H4 (cell line): ENCODE results near the gene CLGN. TPM values are rescaled to one million over a fixed set of nuclear protein-coding genes. Genes with fewer than 3 reads are reported as not detected.

Experiments
- DNase-seq: peaks from one replicate; pipeline ENCODE4 v3.0.0-alpha.2; 2015; ENCODE audit warnings: low spot score
- total RNA-seq: library from RNA; depleted of rRNA; stranded (reverse); fragments of >200 nt; shearing (Covaris generic); gene quantifications from 2 replicates; pipeline ENCODE4 v1.2.3, GENCODE V29; 2014

CLGN gene
- total RNA-seq, 1 experiment from 2014 or later, result 2.5 TPM

DNA sequence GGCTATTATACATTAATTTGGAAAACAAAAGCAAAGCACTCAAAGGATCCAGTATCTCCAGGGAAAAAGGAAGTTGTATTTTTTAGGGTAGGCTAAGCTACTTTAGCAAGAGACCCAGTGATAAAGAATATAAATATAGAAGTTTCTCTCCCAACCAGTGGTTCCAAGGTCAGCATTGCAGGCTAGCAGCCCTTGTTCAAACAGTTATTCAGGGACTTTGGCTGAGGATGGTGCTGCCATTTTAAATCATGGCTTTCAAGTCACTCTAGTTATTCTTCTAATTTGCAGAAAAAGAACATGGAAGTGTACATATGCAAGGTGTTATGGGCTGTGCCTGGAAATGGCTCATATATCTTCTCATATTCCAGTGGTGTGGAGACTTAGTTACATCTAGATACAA lies 44.7 kb downstream of the CLGN start:
- DNase-seq, result no peak

DNA sequence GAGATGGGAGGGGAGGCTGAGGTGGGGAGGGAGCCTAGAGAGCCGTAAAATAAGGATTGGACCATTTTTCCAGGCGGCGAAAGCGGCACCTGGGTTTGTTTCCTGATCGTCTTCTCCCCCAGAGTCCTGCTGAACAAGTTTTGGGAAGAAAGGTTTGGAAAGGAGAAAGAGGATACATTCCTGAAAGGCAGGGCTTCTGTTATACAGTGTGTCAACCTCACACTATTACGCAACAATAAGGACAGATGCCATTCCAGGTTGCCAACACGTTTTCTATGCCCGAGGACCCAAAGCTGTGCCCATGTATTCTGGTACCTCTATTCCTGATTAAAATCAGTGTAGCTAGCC lies 53.3 kb downstream of the CLGN start:
- no peak for DNase-seq

DNA sequence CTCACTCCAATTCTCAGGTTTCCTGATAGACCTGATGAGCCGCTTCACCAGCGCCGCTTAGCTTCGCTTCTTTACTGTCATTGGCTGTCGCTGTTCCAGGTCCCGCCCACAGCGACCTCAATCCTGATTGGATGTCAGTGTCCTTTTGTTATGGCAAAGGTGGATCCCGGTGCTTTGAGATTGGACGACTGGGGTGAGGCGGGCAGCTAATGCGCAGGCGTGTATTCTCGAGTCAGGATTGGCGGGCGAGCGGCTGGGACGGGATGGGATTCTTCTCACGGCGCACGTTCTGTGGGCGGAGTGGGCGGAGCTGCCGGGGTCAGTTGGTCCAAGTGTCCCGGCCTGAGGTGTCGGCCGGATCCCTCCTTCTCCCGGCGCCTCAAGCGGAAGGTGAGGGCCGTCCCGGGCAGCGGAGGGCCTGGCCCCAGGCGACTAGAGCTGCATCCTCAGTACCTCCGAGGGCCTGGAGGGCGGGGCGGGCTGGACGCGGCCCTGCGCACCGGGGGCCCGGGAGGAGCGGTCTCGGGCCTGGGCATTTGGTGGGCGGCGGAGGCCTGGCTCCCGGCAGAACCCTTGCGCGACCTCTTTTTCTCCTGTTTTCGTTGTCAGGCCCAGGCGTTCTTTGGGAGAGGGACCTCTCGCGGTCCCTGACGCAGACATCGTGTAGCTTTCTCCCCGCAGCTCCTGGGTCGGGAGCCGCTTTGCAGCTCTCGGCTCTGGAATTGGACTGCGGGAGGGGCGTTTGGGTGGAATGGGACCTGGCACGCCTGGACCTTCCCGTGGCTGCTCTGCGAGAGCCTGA lies 53.9 kb downstream of the CLGN start, which contains the start of gene SCOC:
SCOC (plus strand) TSS at position 319 of the 802 bp plus-strand sequence. CDS start 5,525 bp downstream, outside the sequence.
- DNase-seq, result peak; percentile 99

DNA sequence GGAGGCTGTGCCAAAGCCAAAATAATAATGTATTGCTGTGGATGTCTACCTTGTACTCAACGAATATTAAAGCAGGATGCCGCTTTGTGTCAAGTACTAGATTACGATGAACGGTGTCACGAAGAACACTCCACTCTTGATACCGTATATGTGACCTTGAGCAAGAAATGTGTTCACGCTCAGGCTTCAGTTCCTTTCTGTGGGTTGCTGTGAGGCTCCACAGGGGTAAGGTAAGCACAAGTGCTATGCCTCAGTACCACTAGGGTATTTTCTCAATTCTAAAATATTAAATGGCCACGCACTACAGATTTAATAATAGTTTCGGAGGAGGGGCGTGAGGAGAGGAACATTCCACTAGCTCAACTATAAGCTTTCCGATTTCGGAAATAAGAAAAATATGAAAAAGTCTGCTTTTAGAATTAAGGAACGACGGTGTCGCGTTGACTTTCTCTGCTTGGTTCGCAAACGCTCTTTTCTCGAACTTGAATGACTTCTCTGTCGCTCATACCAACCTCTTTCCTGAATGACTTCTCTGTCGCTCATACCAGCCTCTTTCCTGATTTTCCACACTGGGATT lies 54.6 kb downstream of the CLGN start:
- DNase-seq, result peak; percentile 9

DNA sequence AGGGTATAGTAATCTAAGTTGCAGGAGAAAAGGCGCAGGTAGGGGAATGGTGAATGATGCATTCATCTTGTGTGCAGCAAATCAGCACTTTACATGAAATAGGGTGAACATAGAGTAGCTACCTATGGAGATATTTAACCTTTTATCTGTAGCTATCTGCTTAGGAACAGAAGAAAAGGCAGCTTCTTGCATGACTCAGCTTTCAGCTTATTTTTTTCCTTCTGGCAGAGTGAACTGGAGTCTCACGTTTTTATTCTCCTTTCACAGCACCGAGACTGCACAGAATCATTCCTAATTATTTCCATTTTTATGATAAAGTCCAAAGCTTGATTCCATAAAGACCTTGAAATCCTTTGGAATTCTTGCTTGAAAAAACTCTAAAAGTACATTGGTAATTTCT lies 58.8 kb downstream of the CLGN start:
- no peak for DNase-seq

DNA sequence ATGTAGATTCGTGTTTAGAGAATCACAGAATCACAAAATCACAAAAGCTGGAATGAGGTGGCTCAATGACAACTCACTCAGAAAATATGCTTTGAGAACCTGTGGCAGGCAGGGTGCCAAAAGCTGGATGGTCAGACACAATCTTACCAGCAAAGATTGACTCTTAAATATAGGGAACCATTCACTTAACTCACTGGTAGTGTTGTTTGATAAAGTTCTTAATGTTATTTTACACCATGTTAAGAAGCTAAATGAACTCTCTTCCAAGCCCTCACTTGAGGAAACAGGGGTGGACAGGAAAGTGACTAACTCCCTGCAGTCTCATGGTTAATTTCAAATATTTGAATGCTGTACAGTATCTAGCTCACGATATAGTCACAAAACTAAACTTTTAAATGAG lies 59.7 kb downstream of the CLGN start:
- no peak for DNase-seq

DNA sequence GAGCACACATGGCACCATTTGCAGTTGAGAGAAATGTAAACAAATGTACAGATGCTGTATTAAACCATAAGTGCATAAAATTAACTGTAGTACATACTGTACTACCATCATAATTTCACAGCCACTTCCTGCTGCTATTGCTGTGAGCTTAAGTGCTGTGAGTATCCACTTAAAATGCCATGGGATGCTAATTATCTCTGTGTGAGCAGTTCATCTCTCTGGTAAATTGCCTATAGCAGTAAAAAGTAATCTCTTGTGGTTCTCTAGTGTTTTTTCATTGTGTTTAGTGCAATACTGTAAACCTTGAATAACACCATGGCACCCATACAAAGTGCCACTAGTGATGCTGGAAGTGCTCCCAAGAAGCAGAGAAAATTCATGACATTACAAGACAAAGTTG lies 63.9 kb downstream of the CLGN start:
- no peak for DNase-seq

DNA sequence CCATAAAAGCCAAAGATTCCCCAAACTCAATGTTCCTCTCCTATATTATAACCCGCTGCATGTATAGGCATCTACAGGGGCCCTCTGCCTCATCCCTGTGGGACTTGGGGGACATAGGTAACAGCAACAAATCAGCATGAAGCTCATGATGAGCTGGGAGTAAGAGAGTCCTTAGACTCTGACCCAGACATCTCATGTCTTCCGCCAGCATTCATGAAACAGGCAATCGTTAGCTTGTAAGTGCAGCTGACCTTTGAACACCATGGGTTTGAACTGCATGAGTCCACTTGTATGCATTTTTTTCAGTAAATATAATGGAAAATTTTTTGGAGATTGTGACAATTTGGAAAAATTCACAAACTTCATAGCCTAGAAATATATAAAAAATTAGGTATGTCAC lies 64.4 kb downstream of the CLGN start:
- DNase-seq, result no peak

DNA sequence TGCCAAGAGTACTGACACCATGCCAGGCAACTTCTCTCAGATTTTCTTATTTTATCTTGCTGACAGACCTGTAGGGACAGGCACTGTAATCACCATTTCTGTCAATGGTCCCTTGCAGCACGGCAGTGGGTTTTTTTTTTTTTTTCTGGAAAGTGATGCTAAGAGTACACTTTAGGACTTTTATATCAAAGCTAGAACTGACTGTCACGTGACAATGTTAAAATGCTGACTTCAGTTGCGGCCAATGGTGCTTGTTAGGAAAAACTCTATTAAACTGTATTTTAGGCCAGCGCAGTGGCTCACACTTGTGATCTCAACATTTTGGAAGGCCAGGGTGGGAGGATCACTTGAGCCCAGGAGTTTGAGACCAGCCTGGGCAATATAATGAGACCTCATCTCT lies 66.3 kb downstream of the CLGN start:
- DNase-seq, result no peak

DNA sequence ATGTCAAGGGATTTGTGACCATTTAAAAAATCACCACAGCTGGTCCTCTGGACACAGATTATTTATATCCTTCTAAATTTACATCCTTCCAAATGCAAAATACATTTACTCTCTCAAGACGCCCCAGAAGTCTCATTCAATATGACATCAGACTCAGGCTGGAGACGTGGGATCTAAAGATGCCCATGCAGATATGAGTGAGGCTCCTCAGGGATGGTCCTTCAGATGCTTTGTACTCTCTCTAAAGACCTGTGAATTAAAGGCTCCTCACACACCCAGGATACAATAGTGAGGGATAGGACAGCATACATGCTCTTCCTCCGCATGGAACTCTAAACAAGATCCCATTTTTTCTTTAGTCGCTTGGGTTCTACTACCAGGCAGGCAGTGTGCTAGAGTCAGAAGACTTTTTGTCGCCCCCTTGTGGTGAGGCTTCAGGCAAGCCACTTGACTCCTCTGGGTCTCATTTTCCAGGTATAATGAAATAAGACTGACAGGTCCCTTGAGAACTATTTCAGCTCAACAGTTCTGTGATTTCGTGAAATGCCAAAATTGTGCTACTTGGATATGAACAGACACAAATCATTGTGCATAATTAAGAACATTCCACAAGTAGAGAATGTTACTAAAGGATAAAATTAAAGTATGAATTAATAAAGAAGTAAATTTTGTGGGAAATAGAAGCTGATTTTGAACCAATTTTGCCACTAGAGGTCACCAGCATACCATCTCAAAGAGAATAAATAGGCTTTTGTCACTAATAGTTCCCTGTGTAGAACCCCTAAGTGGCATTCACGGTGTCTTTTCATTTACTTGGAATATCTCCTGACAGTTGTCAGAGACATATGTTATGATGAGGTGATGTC lies 67.7 kb downstream of the CLGN start:
- DNase-seq, result peak; percentile 76

DNA sequence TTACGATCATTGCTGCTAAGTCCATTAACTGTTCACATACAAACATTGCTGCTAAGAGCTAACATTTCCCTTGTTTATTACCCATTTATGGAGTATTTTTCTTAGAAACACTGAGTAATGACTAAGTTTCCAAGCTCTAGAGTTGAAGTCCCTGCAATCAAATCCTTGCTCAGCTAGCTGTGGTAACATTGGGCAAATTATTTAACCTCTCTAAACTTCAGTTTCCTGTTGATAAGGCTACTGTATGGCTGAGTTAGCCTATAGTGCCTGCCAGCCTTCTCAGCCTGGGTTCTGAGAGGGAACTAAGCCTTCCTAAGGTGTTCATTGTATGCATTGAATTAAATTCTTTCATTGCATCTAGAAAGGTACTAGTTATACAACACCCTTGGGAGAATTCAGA lies 69.2 kb downstream of the CLGN start:
- no peak for DNase-seq

DNA sequence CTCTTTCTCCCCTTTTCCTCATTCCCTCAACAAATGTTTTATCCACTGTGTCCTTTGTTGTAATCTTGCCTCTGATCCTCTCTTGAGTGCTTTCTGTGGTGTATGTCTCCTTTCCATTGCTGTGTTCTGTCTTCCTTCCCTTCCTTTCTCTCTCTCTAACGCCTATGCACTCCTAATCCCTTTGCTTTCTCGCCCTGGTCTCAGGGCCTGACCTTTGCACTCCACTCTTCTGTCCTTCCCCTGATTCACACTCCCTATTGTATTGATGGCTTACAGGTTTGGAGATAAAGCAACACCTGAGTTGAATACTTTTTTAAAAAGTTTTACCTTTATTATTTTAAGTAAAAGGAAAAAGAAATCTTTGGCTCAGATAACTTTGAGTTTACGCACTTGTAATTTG lies 69.6 kb downstream of the CLGN start:
- no peak for DNase-seq

DNA sequence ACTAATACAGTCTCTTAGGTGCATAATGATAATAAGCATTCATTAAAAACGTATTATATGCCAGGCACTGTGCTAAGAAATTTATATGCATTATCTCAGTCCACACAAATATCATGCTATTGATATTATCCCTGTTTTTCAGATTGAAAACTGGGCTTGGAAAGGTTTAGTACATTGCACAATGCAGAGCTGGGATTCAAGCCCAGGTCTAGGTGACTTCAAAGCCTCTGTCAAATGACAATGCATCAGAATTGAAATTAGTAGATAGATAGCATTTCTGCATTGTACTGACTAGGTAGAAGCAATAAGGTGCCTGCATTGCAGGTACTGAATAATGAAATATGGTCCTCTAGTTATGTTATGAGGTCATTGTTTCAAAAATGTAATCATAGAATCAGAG lies 72.2 kb downstream of the CLGN start:
- DNase-seq, result no peak

DNA sequence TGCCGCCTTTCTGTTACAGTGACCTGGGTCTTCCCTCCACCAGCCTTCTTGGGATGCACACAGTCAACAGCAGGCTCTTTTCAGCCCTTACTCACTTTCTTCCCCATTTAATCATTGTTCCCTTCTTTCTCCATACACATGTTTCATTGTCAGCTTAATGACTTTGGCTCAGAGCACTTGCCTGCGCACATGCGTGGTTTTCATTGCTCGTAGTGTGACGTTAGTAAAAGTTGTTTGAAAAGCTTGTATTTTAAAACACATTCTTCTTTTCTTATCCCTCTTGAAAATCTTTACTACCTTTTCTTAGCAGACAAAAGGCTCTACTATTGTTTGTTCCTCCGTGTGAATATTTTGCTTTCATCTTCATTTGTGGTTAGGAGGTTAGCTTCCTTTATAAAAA lies 73.7 kb downstream of the CLGN start:
- no peak for DNase-seq

DNA sequence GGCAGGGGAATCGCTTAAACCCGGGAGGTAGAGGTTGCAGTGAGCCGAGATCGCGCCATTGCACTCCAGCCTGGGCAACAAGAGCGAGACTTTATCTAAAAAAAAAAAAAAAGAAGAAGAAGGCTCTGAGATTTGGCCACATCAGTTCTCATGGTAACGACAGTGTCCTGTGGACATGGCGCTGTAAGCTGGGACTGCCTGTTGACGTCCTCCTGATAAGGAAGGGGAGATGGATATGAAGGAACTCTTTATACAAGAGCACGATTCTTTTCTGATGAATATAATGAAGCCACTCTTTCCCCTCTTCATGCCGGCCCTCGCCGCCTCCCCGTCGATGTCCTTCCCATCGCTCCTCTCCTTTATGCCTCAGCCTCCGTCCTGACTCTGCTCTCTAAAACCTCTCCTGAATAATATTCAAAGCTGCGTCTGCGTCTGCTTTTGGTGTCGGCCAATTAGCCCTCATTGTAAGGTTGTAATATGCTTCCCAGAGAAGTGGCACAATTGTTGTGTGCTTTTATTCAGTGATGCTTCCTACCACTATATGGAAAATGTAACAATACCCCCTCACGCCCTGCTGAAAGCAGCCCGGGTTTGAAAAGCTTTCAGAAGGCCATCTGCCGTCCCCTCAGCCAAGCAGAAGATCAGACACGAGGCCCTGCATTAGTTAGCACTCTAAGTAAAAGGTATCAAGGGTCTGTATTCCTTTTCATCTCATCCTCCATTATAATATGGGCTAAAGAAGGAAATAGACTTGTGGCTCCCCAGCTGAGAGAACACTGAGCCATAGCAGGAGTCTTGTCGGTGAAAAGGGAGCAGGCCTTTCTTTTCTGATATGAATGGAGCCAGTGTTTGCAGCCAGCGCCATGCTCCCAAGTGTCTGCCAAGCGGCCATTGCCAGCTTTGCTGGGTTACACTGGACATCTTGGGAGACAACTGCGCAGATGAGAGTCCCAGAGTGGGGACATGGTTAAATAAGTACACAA lies 76.1 kb downstream of the CLGN start:
- DNase-seq, result no peak

DNA sequence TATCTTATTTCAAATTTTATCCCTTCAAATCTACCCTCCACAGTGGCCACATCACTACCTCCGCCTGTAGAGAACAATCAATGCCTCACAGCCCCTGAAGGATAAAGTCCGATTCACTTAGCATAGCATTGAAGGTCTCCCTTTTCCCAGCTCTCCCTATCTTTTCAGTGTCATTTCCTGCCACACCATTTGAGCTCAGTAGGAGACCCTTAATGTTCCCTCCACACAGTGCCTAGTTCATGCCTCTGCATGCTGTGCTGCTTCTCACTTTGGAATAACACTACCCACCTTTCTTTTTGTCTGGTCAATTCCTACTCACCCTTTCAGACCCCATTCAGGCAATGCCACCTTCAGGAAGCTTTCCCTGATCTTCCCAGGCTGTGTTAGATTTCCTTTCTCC lies 77.6 kb downstream of the CLGN start:
- DNase-seq, result no peak

DNA sequence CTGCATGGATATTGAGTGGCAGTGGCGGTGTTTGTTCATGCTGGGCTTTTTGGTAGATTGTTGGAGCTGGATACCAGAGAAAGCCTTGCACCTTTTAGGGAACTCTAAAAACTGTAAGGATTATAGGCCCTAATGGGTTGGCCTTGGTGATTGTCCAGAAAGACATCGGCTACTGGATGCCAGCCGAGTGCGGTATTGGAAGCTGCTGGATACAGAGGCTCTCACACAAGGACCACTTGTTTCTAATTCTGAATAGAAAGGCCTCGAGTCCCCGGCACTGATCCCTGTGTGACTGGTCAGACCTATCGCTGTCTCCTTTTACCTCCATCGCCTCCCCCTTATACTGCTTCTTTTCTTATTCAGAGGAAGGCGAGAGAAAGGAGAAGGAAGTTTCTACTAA lies 81.3 kb downstream of the CLGN start:
- DNase-seq, result no peak

DNA sequence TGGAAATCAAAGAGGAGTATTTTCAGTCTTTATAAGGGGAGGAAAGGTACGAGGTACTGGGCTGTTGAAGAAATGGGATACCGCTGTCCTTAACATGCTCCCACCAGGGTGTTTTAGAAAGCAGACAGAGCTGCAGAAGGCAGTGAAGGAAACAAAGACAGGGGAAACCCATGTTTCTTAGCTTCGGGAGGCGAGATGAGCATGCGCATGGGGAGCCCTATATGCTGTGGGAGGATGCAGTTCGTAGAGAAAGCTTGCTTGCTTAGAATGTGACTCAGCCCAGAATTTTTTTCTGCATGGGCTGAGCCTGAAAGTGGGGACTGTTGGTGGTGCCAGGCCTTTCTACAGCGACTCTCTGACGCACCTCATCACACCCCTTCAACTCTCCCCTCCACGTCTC lies 82.8 kb downstream of the CLGN start:
- DNase-seq, result no peak

DNA sequence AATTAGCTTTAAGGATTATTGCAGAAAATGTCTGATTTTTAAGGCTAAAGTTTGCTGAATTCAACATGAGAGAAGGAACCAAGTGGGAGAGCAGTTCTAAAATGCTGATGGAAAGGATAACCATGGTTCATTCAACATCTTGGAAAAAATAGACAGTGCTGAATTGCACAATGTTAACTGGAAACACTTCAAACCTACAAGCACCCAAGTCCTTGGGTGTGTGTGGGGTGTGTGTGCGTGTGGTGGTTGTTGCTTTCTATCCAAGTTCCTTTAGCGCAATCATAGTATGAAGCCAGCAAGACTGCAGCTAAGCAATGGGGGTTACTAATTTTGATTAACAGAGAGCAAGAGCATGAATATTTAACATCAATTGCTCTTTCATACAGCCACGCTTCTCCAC lies 83.3 kb downstream of the CLGN start:
- DNase-seq, result no peak

DNA sequence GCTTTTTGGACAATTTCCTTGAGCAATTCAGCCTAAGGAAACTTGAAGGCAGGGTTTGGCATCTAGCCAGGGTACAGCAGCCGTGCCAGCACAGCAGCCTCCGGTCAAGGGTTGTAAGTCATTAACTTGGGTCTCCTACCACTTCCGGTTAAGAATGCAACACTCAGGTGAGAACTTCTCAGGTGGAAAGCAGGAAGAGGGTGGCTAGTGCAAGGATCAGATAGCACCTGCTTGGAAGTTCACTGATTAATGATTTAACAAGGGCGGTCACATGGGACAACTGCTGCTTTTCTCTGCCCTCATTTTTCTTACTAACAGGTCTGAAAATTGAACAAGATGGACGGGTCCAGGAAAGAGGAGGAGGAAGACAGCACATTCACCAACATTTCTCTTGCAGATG lies 84.1 kb downstream of the CLGN start:
- no peak for DNase-seq

DNA sequence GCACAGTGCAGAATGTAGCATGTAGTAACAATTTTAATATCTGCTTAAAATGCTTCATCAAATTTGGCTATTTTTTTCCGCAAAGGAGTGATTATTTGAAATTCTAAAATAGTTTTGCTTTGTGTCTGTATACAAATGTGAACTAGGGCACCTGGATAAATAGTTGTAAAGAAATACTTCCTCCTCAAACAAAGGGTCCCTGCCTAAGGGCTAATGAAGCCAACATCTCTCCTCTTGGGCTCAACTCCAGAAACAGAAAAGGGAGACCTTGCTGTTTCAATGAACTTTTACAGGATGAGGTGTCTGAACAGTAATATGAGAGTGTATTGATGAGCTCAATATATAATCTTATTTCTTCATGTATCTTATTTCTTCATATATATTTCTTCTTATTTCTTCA lies 84.8 kb downstream of the CLGN start:
- no peak for DNase-seq
